Ovary (tissue), 9 donors: ENCODE results near the gene RTP4. TPM values are rescaled to one million over a fixed set of nuclear protein-coding genes. Genes with fewer than 3 reads are reported as not detected.

Experiments used
- DNase-seq, 5 donors: peaks; one replicate each; pipeline ENCODE4 v3.0.0-alpha.2; 2019 to 2020
- H3K27ac ChIP-seq, 2 donors: fragments of 200-600 bp; one replicate each; pipeline versions ENCODE4 v1.5.1 to v1.8.0; 2019 to 2022
- H3K27me3 ChIP-seq: fragments of 200-600 bp; one replicate; pipeline ENCODE4 v1.8.0; 2022
- H3K36me3 ChIP-seq: fragments of 200-600 bp; sonication (generic); one replicate; pipeline ENCODE4 v1.5.1; 2019
- H3K4me1 ChIP-seq: one replicate; pipeline ENCODE4 v1.8.1; 2013; ENCODE audit warnings: mild to moderate bottlenecking, moderate library complexity; ENCODE audit not compliant: insufficient read depth
- H3K4me3 ChIP-seq: fragments of 200-600 bp; sonication (generic); one replicate; pipeline ENCODE4 v1.5.1; 2017
- H3K9me3 ChIP-seq, 2 donors: fragments of 200-600 bp in 1 of 2; sonication (generic) in 1 of 2; one replicate each; pipeline versions ENCODE4 v1.5.1 to v1.8.1; 2013 to 2019; ENCODE audit warnings: mild to moderate bottlenecking in 1 of 2, moderate library complexity in 1 of 2
- CTCF ChIP-seq, 3 donors: fragments of 450-650 bp in 2 of 3; fragments of 200-600 bp in 1 of 3; IDR thresholded peaks; one replicate each; pipeline versions ENCODE4 v1.5.1 to v1.8.0; 2016 to 2022; ENCODE audit warnings: antibody characterized with exemption in 3 of 3, mild to moderate bottlenecking in 1 of 3
- EP300 ChIP-seq: sonication (generic); formaldehyde crosslinking; IDR thresholded peaks from one replicate; pipeline ENCODE4 v1.6.1; 2017; ENCODE audit warnings: antibody characterized with exemption
- POLR2A ChIP-seq: fragments of 450-650 bp; IDR thresholded peaks from one replicate; pipeline ENCODE4 v1.6.1; 2017; ENCODE audit warnings: antibody characterized with exemption, mild to moderate bottlenecking, moderate library complexity
- WGBS, 3 donors: extraction: QIAGEN DNeasy Blood & Tissue Kit in 1 of 3; methylation state at CpG; one replicate each; pipeline versions ENCODE4 v1.1.5 to v1.1.7; 2013 to 2017; 5-methylcytosine and 5-hydroxymethylcytosine counted together
- intact Hi-C, 4 donors: fragments of 100-400 bp; cut with DNase I; formaldehyde crosslinking; loops; one replicate each; pipeline versions ENCODE4 v1.11.0 to v1.15.1; 2022 to 2023
- polyA plus RNA-seq, 2 donors: library from polyadenylated mRNA; stranded (reverse); fragments of 200-250 nt in 1 of 2; fragments of 350-450 nt in 1 of 2; fragmentation: Illumina TruSeq in 1 of 2; extraction: RNeasy Lipid Tissue Mini Kit (QIAGEN cat#74804) in 1 of 2; gene quantifications; one replicate each; pipeline ENCODE4 v1.2.3, GENCODE V29; 2013 to 2014
- total RNA-seq, 7 donors: library from RNA; depleted of rRNA in 2 of 7; stranded (reverse); fragments of >200 nt in 2 of 7; fragmentation: NEBNext Ultra II Directional in 3 of 7; extraction: Animal tissue kit (Norgen Biotek cat#: 25700) in 3 of 7; gene quantifications; one replicate each; pipeline versions ENCODE4 v1.1.0 to v1.2.4, GENCODE V29; 2016 to 2023
- donor health status: DM: no; HTN: no; CAD: no; lungs with moderate emphysema.
- donor health status: DM: no; HTN: no; CAD: no.
- donor health status: Bipolar disorder and iron deficiency.
- donor health status: DM: yes; HTN: yes; CAD: no.
- donor health status: DM: no; HTN: no; CAD: no.
- donor health status: DM: yes; HTN: yes; CAD: no.

The RTP4 gene
- total and polyA plus RNA-seq, 9 donors, result 0.24 to 7.3 (median 2.7) TPM

GRCh38 chr3:187370051-187370450 lies 1.9 kb downstream of the RTP4 start:
- TF ChIP-seq CTCF (IDR thresholded peaks at IDR 0.05) (no peak), POLR2A (no peak), EP300 (no peak)
- Histone ChIP-seq H3K9me3 (no peaks in the 10 kb centered on the region), H3K4me1 (peaks cover 4% of the 10 kb centered on the region), H3K36me3 (no peaks in the 10 kb centered on the region), H3K27ac (no peak overlapping the region), H3K4me3 (no peak overlapping the region), H3K27me3 (no peaks in the 10 kb centered on the region)
- intact Hi-C loops, result no loop called here
- 93 to 95% (median 95%) methylated on average over 3 of the region's 3 CpGs for WGBS, 3 donors
- no peak for DNase-seq

GRCh38 chr3:187375581-187375980 lies 7.4 kb downstream of the RTP4 start:
- DNase-seq, result no peak
- H3K4me1 ChIP-seq, result no peaks in the 10 kb centered on the region
- no peaks in the 10 kb centered on the region for H3K27me3 ChIP-seq
- no peak overlapping the region for H3K4me3 ChIP-seq
- intact Hi-C loops, result no loop called here
- no peaks in the 10 kb centered on the region for H3K9me3 ChIP-seq
- TF ChIP-seq CTCF (IDR thresholded peaks at IDR 0.05), result no peak
- TF ChIP-seq EP300, result no peak
- no peak for TF ChIP-seq POLR2A
- no peaks in the 10 kb centered on the region for H3K36me3 ChIP-seq
- 80 to 88% (median 86%) methylated on average over 5 of the region's 5 CpGs for WGBS, 3 donors
- H3K27ac ChIP-seq, result no peak overlapping the region

GRCh38 chr3:187377842-187378241 lies 9.7 kb downstream of the RTP4 start:
- no peaks in the 10 kb centered on the region for H3K9me3 ChIP-seq
- H3K4me3 ChIP-seq, result no peak overlapping the region
- H3K4me1 ChIP-seq, result no peaks in the 10 kb centered on the region
- no peak overlapping the region for H3K27ac ChIP-seq
- H3K27me3 ChIP-seq, result no peaks in the 10 kb centered on the region
- 19 to 45% (median 33%) methylated on average over 1 of the region's 1 CpG for WGBS, 3 donors
- no peak for TF ChIP-seq EP300
- TF ChIP-seq POLR2A, result no peak
- TF ChIP-seq CTCF (IDR thresholded peaks at IDR 0.05), result no peak
- H3K36me3 ChIP-seq, result no peaks in the 10 kb centered on the region
- intact Hi-C loops, result no loop called here
- no peak for DNase-seq

GRCh38 chr3:187382609-187383151 lies 14.5 kb downstream of the RTP4 start:
- H3K9me3 ChIP-seq, result no peaks in the 10 kb centered on the region
- intact Hi-C loops, result no loop called here
- H3K4me3 ChIP-seq, result no peak overlapping the region

More at GRCh38 chr3:187382609-187383151, 14.5 kb downstream of the RTP4 start:
- no peaks in the 10 kb centered on the region for H3K27me3 ChIP-seq
- WGBS, 3 donors, result 29 to 45% (median 39%) methylated on average over 8 of the region's 8 CpGs
- DNase-seq, result no peak
- no peaks in the 10 kb centered on the region for H3K36me3 ChIP-seq
- TF ChIP-seq EP300, result no peak
- no peak for TF ChIP-seq CTCF (IDR thresholded peaks at IDR 0.05)
- no peak for TF ChIP-seq POLR2A
- no peak overlapping the region for H3K27ac ChIP-seq
- no peaks in the 10 kb centered on the region for H3K4me1 ChIP-seq
